ENCODE results near the gene SIX1.

- no peak for TF ChIP-seq JUNB (IDR thresholded peaks at IDR 0.05; ENCODE audit: unreplicated experiment)
- TF ChIP-seq POLR2AphosphoS5 (IDR thresholded peaks at IDR 0.05; ENCODE audit: low read depth): no peak
- TF ChIP-seq CTCF (conservative IDR thresholded peaks at IDR 0.05; ENCODE audit: low read depth in 2 of 2): no peak
- TF ChIP-seq EZH2phosphoT487 (IDR thresholded peaks at IDR 0.05; ENCODE audit: unreplicated experiment): no peak
- no peak for TF ChIP-seq EZH2 (IDR thresholded peaks at IDR 0.05; ENCODE audit: low read depth, unreplicated experiment)
- no peak for TF ChIP-seq CREB1 (CRISPR knock-in tag; IDR thresholded peaks at IDR 0.05; ENCODE audit: low read depth)
- no peak for TF ChIP-seq REST (IDR thresholded peaks at IDR 0.05; ENCODE audit: unreplicated experiment)
Measured at GRCh38 chr14:60632777-60633176, 16.5 kb downstream of the SIX1 start.
